ENCODE data around the gene ASB15. TPM values are rescaled to one million over a fixed set of nuclear protein-coding genes. Genes with fewer than 3 reads are reported as not detected.

ASB15 gene
- polyA plus RNA-seq, 4 donors = 0.01 to 0.12 TPM; not detected in 2

GRCh38 chr7:123665896-123666295 lies 64.3 kb downstream of the ASB15 start:
- no peak for FAIRE-seq
- no peaks in the 10 kb centered on the region for H3K9me3 ChIP-seq (ENCODE audit: control insufficient read depth in 2 of 2, insufficient read depth in 1 of 2, low read depth in 1 of 2, low read length in 1 of 2)
- H3K4me3 ChIP-seq (ENCODE audit: low read depth in 1 of 3, low read length in 3 of 3) = no peak overlapping the region
- no peak for DNase-seq
- H3K36me3 ChIP-seq (ENCODE audit: control insufficient read depth in 3 of 3, insufficient read depth in 2 of 3, low read depth in 1 of 3, low read length in 3 of 3) = no peaks in the 10 kb centered on the region
- H3K4me1 ChIP-seq (ENCODE audit: control insufficient read depth in 3 of 3, insufficient read depth in 2 of 3, low read depth in 1 of 3, low read length in 2 of 3) = no peaks in the 10 kb centered on the region
- 22 to 58% (median 33%) methylated on average over 1 of the region's 1 CpG for WGBS, 3 donors
- H3K27ac ChIP-seq (ENCODE audit: low read depth in 1 of 3, low read length in 2 of 3) = no peak overlapping the region
- H3K27me3 ChIP-seq (ENCODE audit: control insufficient read depth in 3 of 3, insufficient read depth in 3 of 3, low read length in 3 of 3) = no peaks in the 10 kb centered on the region

DNA sequence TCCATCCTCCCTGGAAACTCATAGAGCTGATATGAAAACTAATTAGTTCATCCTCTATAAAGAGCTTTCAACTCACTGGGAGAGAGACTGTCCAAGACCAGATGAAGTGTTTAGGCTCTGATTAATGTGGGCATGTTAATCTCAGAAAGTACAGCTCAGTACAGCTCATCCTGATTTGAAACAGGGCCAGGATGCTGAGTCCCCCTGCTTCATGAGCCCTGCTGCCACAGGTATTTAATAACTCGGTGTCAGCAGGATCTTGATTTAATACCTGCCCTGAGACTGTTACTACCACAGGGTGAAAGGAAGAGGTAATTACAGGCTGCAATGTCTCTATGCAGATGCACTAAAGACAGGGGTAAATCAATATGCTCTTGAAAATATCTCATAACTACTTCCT lies 64.9 kb downstream of the ASB15 start:
- WGBS, 3 donors = 48 to 83% (median 54%) methylated on average over 1 of the region's 1 CpG
- Histone ChIP-seq H3K27ac (ENCODE audit: low read depth in 1 of 3, low read length in 2 of 3) (no peak overlapping the region), H3K9me3 (ENCODE audit: control insufficient read depth in 2 of 2, insufficient read depth in 1 of 2, low read depth in 1 of 2, low read length in 1 of 2) (no peaks in the 10 kb centered on the region), H3K4me1 (ENCODE audit: control insufficient read depth in 3 of 3, insufficient read depth in 2 of 3, low read depth in 1 of 3, low read length in 2 of 3) (no peaks in the 10 kb centered on the region), H3K36me3 (ENCODE audit: control insufficient read depth in 3 of 3, insufficient read depth in 2 of 3, low read depth in 1 of 3, low read length in 3 of 3) (no peaks in the 10 kb centered on the region), H3K27me3 (ENCODE audit: control insufficient read depth in 3 of 3, insufficient read depth in 3 of 3, low read length in 3 of 3) (no peaks in the 10 kb centered on the region), H3K4me3 (ENCODE audit: low read depth in 1 of 3, low read length in 3 of 3) (no peak overlapping the region)
- no peak for FAIRE-seq
- DNase-seq = no peak

GRCh38 chr7:123669485-123669884 lies 67.9 kb downstream of the ASB15 start:
- WGBS, 3 donors = 90 to 94% (median 90%) methylated on average over 7 of the region's 7 CpGs
- Histone ChIP-seq H3K9me3 (ENCODE audit: control insufficient read depth in 2 of 2, insufficient read depth in 1 of 2, low read depth in 1 of 2, low read length in 1 of 2) (no peaks in the 10 kb centered on the region), H3K36me3 (ENCODE audit: control insufficient read depth in 3 of 3, insufficient read depth in 2 of 3, low read depth in 1 of 3, low read length in 3 of 3) (no peaks in the 10 kb centered on the region), H3K4me1 (ENCODE audit: control insufficient read depth in 3 of 3, insufficient read depth in 2 of 3, low read depth in 1 of 3, low read length in 2 of 3) (no peaks in the 10 kb centered on the region), H3K27ac (ENCODE audit: low read depth in 1 of 3, low read length in 2 of 3) (no peak overlapping the region), H3K27me3 (ENCODE audit: control insufficient read depth in 3 of 3, insufficient read depth in 3 of 3, low read length in 3 of 3) (no peaks in the 10 kb centered on the region), H3K4me3 (ENCODE audit: low read depth in 1 of 3, low read length in 3 of 3) (no peak overlapping the region)
- DNase-seq = no peak
- no peak for FAIRE-seq

GRCh38 chr7:123673137-123673732 lies 71.6 kb downstream of the ASB15 start:
- no peak for FAIRE-seq
- DNase-seq = no peak
- H3K9me3 ChIP-seq (ENCODE audit: control insufficient read depth in 2 of 2, insufficient read depth in 1 of 2, low read depth in 1 of 2, low read length in 1 of 2) = no peaks in the 10 kb centered on the region
- WGBS, 3 donors = 90 to 92% (median 91%) methylated on average over 5 of the region's 5 CpGs
- no peaks in the 10 kb centered on the region for H3K36me3 ChIP-seq (ENCODE audit: control insufficient read depth in 3 of 3, insufficient read depth in 2 of 3, low read depth in 1 of 3, low read length in 3 of 3)
- H3K27ac ChIP-seq (ENCODE audit: low read depth in 1 of 3, low read length in 2 of 3) = no peak overlapping the region
- H3K4me3 ChIP-seq (ENCODE audit: low read depth in 1 of 3, low read length in 3 of 3) = no peak overlapping the region
- H3K4me1 ChIP-seq (ENCODE audit: control insufficient read depth in 3 of 3, insufficient read depth in 2 of 3, low read depth in 1 of 3, low read length in 2 of 3) = no peaks in the 10 kb centered on the region
- H3K27me3 ChIP-seq (ENCODE audit: control insufficient read depth in 3 of 3, insufficient read depth in 3 of 3, low read length in 3 of 3) = no peaks in the 10 kb centered on the region

DNA sequence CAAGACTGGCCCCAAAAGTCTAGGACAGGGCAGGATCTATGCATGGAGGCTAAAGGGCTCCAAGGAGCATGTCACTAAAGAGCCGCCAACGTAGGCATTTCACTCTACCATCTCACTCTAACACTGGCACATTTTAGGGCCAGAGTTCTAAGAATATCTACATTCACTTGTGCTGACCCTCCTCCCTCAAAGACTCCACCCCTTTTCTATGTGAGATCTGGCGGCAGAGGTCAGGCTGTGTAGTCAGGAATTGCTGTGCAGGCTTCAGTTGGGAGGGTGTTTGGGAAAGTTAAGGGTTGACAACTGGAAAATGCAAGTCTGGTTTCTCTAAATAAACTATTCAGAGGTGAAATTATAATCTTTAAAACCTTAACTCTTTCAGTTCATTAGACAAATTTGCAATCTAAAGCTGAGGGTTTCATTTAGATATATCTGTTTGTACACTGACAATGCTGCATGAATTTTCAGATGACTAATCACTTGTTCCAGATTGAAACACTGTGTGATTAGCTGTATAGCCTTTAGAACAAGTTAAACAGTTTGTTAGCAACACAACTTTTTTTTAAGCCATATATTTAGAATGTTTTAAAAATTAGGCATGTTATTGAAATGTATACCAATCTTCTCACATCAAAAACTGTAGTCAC lies 72.3 kb downstream of the ASB15 start:
- Histone ChIP-seq H3K36me3 (ENCODE audit: control insufficient read depth in 3 of 3, insufficient read depth in 2 of 3, low read depth in 1 of 3, low read length in 3 of 3) (no peaks in the 10 kb centered on the region), H3K4me3 (ENCODE audit: low read depth in 1 of 3, low read length in 3 of 3) (no peak overlapping the region), H3K27me3 (ENCODE audit: control insufficient read depth in 3 of 3, insufficient read depth in 3 of 3, low read length in 3 of 3) (no peaks in the 10 kb centered on the region), H3K9me3 (ENCODE audit: control insufficient read depth in 2 of 2, insufficient read depth in 1 of 2, low read depth in 1 of 2, low read length in 1 of 2) (no peaks in the 10 kb centered on the region), H3K4me1 (ENCODE audit: control insufficient read depth in 3 of 3, insufficient read depth in 2 of 3, low read depth in 1 of 3, low read length in 2 of 3) (no peaks in the 10 kb centered on the region), H3K27ac (ENCODE audit: low read depth in 1 of 3, low read length in 2 of 3) (no peak overlapping the region)
- no peak for DNase-seq
- no peak for FAIRE-seq
- WGBS, 3 donors = 78 to 97% (median 93%) methylated on average over 3 of the region's 3 CpGs

GRCh38 chr7:123674399-123675180 lies 73.0 kb downstream of the ASB15 start:
- WGBS, 3 donors = 60 to 72% (median 71%) methylated on average over 2 of the region's 2 CpGs
- DNase-seq = no peak
- H3K4me3 ChIP-seq (ENCODE audit: low read depth in 1 of 3, low read length in 3 of 3) = no peak overlapping the region
- no peak overlapping the region for H3K27ac ChIP-seq (ENCODE audit: low read depth in 1 of 3, low read length in 2 of 3)
- no peaks in the 10 kb centered on the region for H3K27me3 ChIP-seq (ENCODE audit: control insufficient read depth in 3 of 3, insufficient read depth in 3 of 3, low read length in 3 of 3)
- peaks cover 0 to under 1% (median 0%) of the 10 kb centered on the region in 3 donors for H3K36me3 ChIP-seq (ENCODE audit: control insufficient read depth in 3 of 3, insufficient read depth in 2 of 3, low read depth in 1 of 3, low read length in 3 of 3)
- H3K9me3 ChIP-seq (ENCODE audit: control insufficient read depth in 2 of 2, insufficient read depth in 1 of 2, low read depth in 1 of 2, low read length in 1 of 2) = no peaks in the 10 kb centered on the region
- H3K4me1 ChIP-seq (ENCODE audit: control insufficient read depth in 3 of 3, insufficient read depth in 2 of 3, low read depth in 1 of 3, low read length in 2 of 3) = no peaks in the 10 kb centered on the region
- no peak for FAIRE-seq

- FAIRE-seq (no peak), DNase-seq (no peak)
- Histone ChIP-seq H3K27me3 (ENCODE audit: control insufficient read depth in 3 of 3, insufficient read depth in 3 of 3, low read length in 3 of 3) (no peaks in the 10 kb centered on the region), H3K4me1 (ENCODE audit: control insufficient read depth in 3 of 3, insufficient read depth in 2 of 3, low read depth in 1 of 3, low read length in 2 of 3) (no peaks in the 10 kb centered on the region), H3K27ac (ENCODE audit: low read depth in 1 of 3, low read length in 2 of 3) (no peak overlapping the region), H3K4me3 (ENCODE audit: low read depth in 1 of 3, low read length in 3 of 3) (no peak overlapping the region), H3K9me3 (ENCODE audit: control insufficient read depth in 2 of 2, insufficient read depth in 1 of 2, low read depth in 1 of 2, low read length in 1 of 2) (no peaks in the 10 kb centered on the region), H3K36me3 (ENCODE audit: control insufficient read depth in 3 of 3, insufficient read depth in 2 of 3, low read depth in 1 of 3, low read length in 3 of 3) (peaks cover 0 to 2% (median 0%) of the 10 kb centered on the region in 3 donors)
Measured at GRCh38 chr7:123675181-123675473, 73.5 kb downstream of the ASB15 start.

DNA sequence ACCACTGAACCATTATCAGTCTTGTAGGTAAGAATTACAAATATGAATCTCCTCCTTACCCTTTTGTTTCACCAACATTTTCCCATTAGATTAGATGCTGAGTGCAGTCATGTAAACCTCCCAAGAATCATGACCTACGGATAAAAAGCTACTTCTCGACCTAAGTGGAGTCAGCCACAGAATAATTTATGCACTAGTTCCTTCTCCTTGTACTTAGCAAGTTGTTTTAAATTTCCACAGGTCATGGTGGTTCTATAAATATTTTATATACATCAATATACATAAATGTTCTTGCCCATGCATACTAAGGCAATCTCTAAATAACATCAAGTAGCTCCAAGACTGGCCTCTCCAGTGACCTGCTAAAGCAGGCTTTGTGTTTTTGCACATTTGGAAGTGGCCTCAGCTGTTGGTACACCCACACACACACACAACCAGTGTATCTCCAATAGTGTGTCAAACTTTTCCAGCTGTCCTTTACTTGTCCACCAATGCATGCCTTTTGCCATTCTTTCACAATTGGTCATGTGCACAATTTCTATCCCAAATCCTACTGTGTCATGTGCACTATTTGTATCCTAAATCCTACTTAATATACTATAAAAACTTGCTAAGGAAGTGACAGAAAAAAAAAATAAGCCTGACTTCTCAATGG lies 75.6 kb downstream of the ASB15 start:
- H3K36me3 ChIP-seq (ENCODE audit: control insufficient read depth in 3 of 3, insufficient read depth in 2 of 3, low read depth in 1 of 3, low read length in 3 of 3) = peaks cover 0 to 5% (median 5%) of the 10 kb centered on the region in 3 donors
- H3K4me1 ChIP-seq (ENCODE audit: control insufficient read depth in 3 of 3, insufficient read depth in 2 of 3, low read depth in 1 of 3, low read length in 2 of 3) = no peaks in the 10 kb centered on the region
- DNase-seq = no peak
- no peaks in the 10 kb centered on the region for H3K9me3 ChIP-seq (ENCODE audit: control insufficient read depth in 2 of 2, insufficient read depth in 1 of 2, low read depth in 1 of 2, low read length in 1 of 2)
- FAIRE-seq = no peak
- no peak overlapping the region for H3K27ac ChIP-seq (ENCODE audit: low read depth in 1 of 3, low read length in 2 of 3)
- no peak overlapping the region for H3K4me3 ChIP-seq (ENCODE audit: low read depth in 1 of 3, low read length in 3 of 3)
- no peaks in the 10 kb centered on the region for H3K27me3 ChIP-seq (ENCODE audit: control insufficient read depth in 3 of 3, insufficient read depth in 3 of 3, low read length in 3 of 3)
- 85 to 93% (median 90%) methylated on average over 2 of the region's 2 CpGs for WGBS, 3 donors
